ENCODE results near the gene SERGEF. TPM values are rescaled to one million over a fixed set of nuclear protein-coding genes. Genes with fewer than 3 reads are reported as not detected.

The SERGEF gene
- total RNA-seq, 6 experiments from 2014 or later = 13.5 to 19.3 (median 17.7) TPM

DNA sequence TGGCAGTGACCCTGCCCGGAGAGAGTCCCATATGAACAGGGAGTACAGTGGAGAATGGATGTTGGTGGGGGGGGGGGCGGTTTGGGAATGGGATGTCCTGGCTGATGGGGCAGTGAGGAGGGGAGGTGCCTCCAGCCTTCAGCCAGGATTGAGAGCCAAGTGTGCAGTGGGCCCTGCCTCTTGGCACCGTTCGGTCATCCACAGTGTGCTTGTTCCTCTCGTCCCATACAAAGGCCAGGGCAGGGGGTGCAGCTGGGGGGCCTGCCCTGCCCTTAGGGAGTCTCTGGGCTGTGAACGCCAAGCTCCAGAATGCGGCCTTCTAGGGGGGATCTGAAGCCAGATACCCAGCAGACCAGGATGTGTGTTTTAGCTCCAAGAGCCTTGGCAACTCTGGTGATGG lies 244.3 kb downstream of the SERGEF start:
- Mint-ChIP-seq H3K9me3 (no peaks in the 10 kb centered on the region), H3K36me3 (ENCODE audit: low read depth) (no peaks in the 10 kb centered on the region), H3K4me3 (no peak overlapping the region), H3K27ac (no peak overlapping the region), H3K27me3 (ENCODE audit: insufficient read depth) (peaks cover 15% of the 10 kb centered on the region), H3K4me1 (ENCODE audit: low read depth) (0 out of 2 replicates have a peak, but pooled peaks cover 4% of the 10 kb centered on the region)
- no peak for DNase-seq
- TF ChIP-seq, protein P1, sequence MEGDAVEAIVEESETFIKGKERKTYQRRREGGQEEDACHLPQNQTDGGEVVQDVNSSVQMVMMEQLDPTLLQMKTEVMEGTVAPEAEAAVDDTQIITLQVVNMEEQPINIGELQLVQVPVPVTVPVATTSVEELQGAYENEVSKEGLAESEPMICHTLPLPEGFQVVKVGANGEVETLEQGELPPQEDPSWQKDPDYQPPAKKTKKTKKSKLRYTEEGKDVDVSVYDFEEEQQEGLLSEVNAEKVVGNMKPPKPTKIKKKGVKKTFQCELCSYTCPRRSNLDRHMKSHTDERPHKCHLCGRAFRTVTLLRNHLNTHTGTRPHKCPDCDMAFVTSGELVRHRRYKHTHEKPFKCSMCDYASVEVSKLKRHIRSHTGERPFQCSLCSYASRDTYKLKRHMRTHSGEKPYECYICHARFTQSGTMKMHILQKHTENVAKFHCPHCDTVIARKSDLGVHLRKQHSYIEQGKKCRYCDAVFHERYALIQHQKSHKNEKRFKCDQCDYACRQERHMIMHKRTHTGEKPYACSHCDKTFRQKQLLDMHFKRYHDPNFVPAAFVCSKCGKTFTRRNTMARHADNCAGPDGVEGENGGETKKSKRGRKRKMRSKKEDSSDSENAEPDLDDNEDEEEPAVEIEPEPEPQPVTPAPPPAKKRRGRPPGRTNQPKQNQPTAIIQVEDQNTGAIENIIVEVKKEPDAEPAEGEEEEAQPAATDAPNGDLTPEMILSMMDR (IDR thresholded peaks at IDR 0.05) = no peak

DNA sequence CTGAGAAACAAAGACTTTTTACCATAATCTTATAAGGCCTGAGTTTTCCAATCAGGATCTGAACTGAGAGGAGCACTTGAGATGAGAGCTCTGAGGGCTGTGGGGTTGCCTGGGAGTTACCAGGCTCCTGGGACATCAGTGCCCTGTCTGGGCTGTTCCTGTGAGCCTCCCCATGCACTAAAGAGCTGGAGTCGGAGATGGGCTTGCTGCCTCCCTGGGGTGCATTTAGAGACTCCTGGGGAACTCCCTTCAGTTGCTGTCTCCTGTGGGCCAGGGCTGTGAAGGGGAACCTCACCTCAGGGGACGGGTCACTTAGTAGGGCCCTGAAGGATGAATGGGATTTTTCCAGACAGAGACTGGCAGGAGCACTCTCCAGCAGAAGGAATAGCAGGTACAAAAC lies 244.9 kb downstream of the SERGEF start:
- Mint-ChIP-seq H3K36me3 (ENCODE audit: low read depth) (no peaks in the 10 kb centered on the region), H3K27me3 (ENCODE audit: insufficient read depth) (peaks cover 15% of the 10 kb centered on the region), H3K27ac (no peak overlapping the region), H3K9me3 (no peaks in the 10 kb centered on the region), H3K4me3 (no peak overlapping the region), H3K4me1 (ENCODE audit: low read depth) (0 out of 2 replicates have a peak, but pooled peaks cover 4% of the 10 kb centered on the region)
- TF ChIP-seq, protein P1 (IDR thresholded peaks at IDR 0.05) = no peak
- no peak for DNase-seq

DNA sequence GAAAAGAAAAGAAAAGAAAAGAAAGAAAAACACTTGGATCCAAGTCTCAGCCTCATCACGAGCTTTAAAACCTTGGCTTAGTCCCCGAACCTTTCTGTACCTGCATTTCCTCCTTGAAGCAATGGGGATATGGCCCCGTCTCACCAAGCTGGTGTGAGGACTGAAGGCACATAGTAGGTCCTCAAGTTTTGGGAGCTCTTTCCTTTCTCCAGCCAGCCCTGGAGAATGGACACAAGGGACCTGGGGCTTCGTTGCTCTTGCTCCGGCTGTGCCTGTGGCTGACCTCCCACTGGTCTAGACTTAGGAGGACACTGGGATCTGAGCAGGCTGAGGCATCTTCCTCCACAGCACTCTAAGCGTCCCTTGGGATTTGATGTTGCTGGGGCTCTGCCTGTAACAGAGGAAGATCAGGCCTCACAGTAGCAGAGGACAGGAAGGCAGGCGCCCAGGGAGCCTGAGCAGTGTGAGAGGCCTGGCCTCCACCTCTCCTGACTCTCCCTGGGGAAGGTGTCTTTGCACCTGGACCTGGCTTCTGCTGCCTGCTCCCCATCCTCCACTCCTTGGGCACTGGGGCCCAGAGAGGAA lies 245.5 kb downstream of the SERGEF start:
- Mint-ChIP-seq H3K9me3 (no peaks in the 10 kb centered on the region), H3K27me3 (ENCODE audit: insufficient read depth) (peaks cover 15% of the 10 kb centered on the region)
- DNase-seq = no peak

DNA sequence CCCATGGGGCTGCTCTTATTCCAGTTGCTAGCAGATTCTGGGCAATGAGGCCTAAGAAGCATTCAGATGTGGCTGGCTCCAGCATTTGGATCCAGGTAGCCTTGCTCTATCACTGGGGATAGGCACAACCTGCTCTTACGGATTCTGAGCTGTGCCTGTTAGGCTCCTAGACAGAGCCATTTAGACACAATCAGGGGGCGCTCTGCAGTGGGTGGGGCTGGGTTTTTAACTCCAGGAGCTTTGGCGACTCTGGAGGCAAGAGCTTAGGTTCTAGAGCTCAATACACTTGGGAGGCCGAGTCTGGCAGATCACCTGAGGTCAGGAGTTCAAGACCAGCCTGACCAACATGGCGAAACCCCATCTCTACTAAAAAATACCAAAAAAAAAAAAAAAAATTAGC lies 246.3 kb downstream of the SERGEF start:
- H3K36me3 Mint-ChIP-seq (ENCODE audit: low read depth) = no peaks in the 10 kb centered on the region
- TF ChIP-seq, protein P1 (IDR thresholded peaks at IDR 0.05) = no peak
- H3K27me3 Mint-ChIP-seq (ENCODE audit: insufficient read depth) = peaks cover 15% of the 10 kb centered on the region
- no peaks in the 10 kb centered on the region for H3K9me3 Mint-ChIP-seq
- no peak overlapping the region for H3K27ac Mint-ChIP-seq
- no peak overlapping the region for H3K4me3 Mint-ChIP-seq
- H3K4me1 Mint-ChIP-seq (ENCODE audit: low read depth) = 0 out of 2 replicates have a peak, but pooled peaks cover 4% of the 10 kb centered on the region
- DNase-seq = no peak

More for the DNA sequence above, 245.5 kb downstream of the SERGEF start:
- H3K4me1 Mint-ChIP-seq (ENCODE audit: low read depth) = 0 out of 2 replicates have a peak, but pooled peaks cover 4% of the 10 kb centered on the region
- H3K4me3 Mint-ChIP-seq = no peak overlapping the region
- H3K36me3 Mint-ChIP-seq (ENCODE audit: low read depth) = no peaks in the 10 kb centered on the region
- no peak overlapping the region for H3K27ac Mint-ChIP-seq
- TF ChIP-seq, protein P1 (IDR thresholded peaks at IDR 0.05) = no peak

DNA sequence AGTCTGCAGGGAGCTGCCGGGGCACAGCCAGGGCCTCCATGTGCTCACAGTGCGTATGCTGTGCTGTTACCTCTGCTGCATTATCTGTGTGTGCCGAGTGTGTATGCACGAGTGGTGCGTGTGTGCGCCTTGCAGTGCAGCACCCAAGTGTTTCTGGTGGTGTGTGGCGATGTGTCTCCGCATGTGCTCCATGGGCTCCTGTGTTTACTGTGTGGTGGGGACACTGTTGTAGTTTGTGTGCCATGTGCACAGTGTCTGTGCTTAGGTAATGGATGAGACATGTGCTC lies 246.8 kb downstream of the SERGEF start:
- H3K36me3 Mint-ChIP-seq (ENCODE audit: low read depth) = no peaks in the 10 kb centered on the region
- H3K9me3 Mint-ChIP-seq = no peaks in the 10 kb centered on the region
- 0 out of 2 replicates have a peak, but pooled peaks cover 4% of the 10 kb centered on the region for H3K4me1 Mint-ChIP-seq (ENCODE audit: low read depth)
- H3K27ac Mint-ChIP-seq = no peak overlapping the region
- H3K27me3 Mint-ChIP-seq (ENCODE audit: insufficient read depth) = peaks cover 15% of the 10 kb centered on the region
- TF ChIP-seq, protein P1 (IDR thresholded peaks at IDR 0.05) = no peak
- H3K4me3 Mint-ChIP-seq = no peak overlapping the region
- DNase-seq = no peak

Measured in HFFc6 (cell line).